Putamen (tissue), 1 donor: ENCODE results near the gene ASPHD2.

Source experiments
- DNase-seq: peaks from one replicate; pipeline ENCODE4 v3.0.0-alpha.2; 2016; ENCODE audit warnings: low spot score

The ASPHD2 gene

GRCh38 chr22:26476705-26477340, 47.8 kb downstream of the ASPHD2 start:
- DNase-seq = no peak

- no peak for DNase-seq
These were observed 48.3 kb downstream of the ASPHD2 start for GRCh38 chr22:26477341-26477731.

- no peak for DNase-seq
These were observed 50.2 kb downstream of the ASPHD2 start for GRCh38 chr22:26479043-26479791.

- DNase-seq = no peak
These were observed 50.9 kb downstream of the ASPHD2 start for GRCh38 chr22:26479792-26480610.

- no peak for DNase-seq
These were observed 51.5 kb downstream of the ASPHD2 start for GRCh38 chr22:26480611-26480932.

GRCh38 chr22:26481112-26481693, 52.1 kb downstream of the ASPHD2 start:
- DNase-seq = no peak

- no peak for DNase-seq
These were observed 52.6 kb downstream of the ASPHD2 start for GRCh38 chr22:26481694-26482093.

GRCh38 chr22:26482161-26482560, 53.1 kb downstream of the ASPHD2 start:
- DNase-seq = no peak

- no peak for DNase-seq
These were observed 54.0 kb downstream of the ASPHD2 start for GRCh38 chr22:26483043-26483438.

GRCh38 chr22:26483439-26484359, 54.6 kb downstream of the ASPHD2 start, which contains the start of the genes HPS4 and SRRD:
Gene HPS4 (minus strand): TSS chr22:26483783. CDS start chr22:26481762, 2,021 bp downstream.
Gene SRRD (plus strand): TSS chr22:26483877. CDS start chr22:26483891, 14 bp downstream.
- peak; percentile 88 for DNase-seq

GRCh38 chr22:26484360-26484706, 55.3 kb downstream of the ASPHD2 start:
- DNase-seq = no peak

- no peak for DNase-seq
These were observed 56.0 kb downstream of the ASPHD2 start for GRCh38 chr22:26485013-26485412.

- no peak for DNase-seq
These were observed 56.8 kb downstream of the ASPHD2 start for GRCh38 chr22:26485806-26486390.

- DNase-seq = peak; percentile 53
These were observed 57.3 kb downstream of the ASPHD2 start for GRCh38 chr22:26486394-26486793.

GRCh38 chr22:26487996-26488395, 58.9 kb downstream of the ASPHD2 start:
- DNase-seq = no peak

GRCh38 chr22:26489447-26490036, 60.5 kb downstream of the ASPHD2 start:
- no peak for DNase-seq

- no peak for DNase-seq
These were observed 63.2 kb downstream of the ASPHD2 start for GRCh38 chr22:26492220-26492619.

GRCh38 chr22:26494506-26494905, 65.4 kb downstream of the ASPHD2 start:
- no peak for DNase-seq
